H1 (cell line): Measurements from ENCODE around the gene MITF. TPM values are rescaled to one million over a fixed set of nuclear protein-coding genes. Genes with fewer than 3 reads are reported as not detected.

ENCODE experiments used
- CTCF ChIA-PET: fragments of 300-600 bp; sonication (Branson Sonifier 250); formaldehyde crosslinking; loops from one replicate; lab custom pipeline; 2021; ENCODE audit not compliant: partially characterized antibody; lab: Charles Lee
- POLR2A ChIA-PET: fragments of 300-600 bp; sonication (Branson Sonifier 250); formaldehyde crosslinking; loops from one replicate; lab custom pipeline; 2021; ENCODE audit warnings: inconsistent platforms; ENCODE audit not compliant: partially characterized antibody; lab: Charles Lee
- DNase-seq, 2 experiments: peaks; one replicate each; pipeline versions ENCODE4 v3.0.0 to v3.0.0-alpha.2; 2010 to 2022; ENCODE audit warnings: low spot score in 2 of 2, low read depth in 1 of 2, mixed read lengths in 1 of 2
- FAIRE-seq: peaks from 2 replicates; lab custom pipeline; 2011; peaks lifted over from hg19 to GRCh38; lab: Jason Lieb, UNC
- H2AFZ ChIP-seq: 2 replicates; pipeline ENCODE4 v1.8.1; 2012; ENCODE audit warnings: low read length, inconsistent platforms
- H2AK5ac ChIP-seq: 2 replicates; pipeline ENCODE4 v1.6.1; 2013; ENCODE audit warnings: low read depth, low read length
- H2BK120ac ChIP-seq: replicated peaks from 2 replicates; pipeline ENCODE3; 2013; ENCODE audit warnings: low read depth, low read length, inconsistent platforms
- H2BK12ac ChIP-seq: 2 replicates; pipeline ENCODE4 v1.6.1; 2013; ENCODE audit warnings: low read depth, low read length
- H2BK15ac ChIP-seq: 2 replicates; pipeline ENCODE4 v1.6.1; 2013; ENCODE audit warnings: low read length
- H2BK20ac ChIP-seq: 2 replicates; pipeline ENCODE4 v1.6.1; 2013; ENCODE audit warnings: low read length
- H2BK5ac ChIP-seq: 2 replicates; pipeline ENCODE4 v1.6.1; 2013; ENCODE audit warnings: low read depth, low read length
- H3K14ac ChIP-seq: 2 replicates; pipeline ENCODE4 v1.6.1; 2013; ENCODE audit warnings: inconsistent platforms; ENCODE audit not compliant: insufficient read length
- H3K18ac ChIP-seq: 2 replicates; pipeline ENCODE4 v1.6.1; 2013; ENCODE audit warnings: low read length; ENCODE audit errors: extremely low read depth
- H3K23ac ChIP-seq: 2 replicates; pipeline ENCODE4 v1.6.1; 2013; ENCODE audit warnings: inconsistent platforms; ENCODE audit not compliant: insufficient read length
- H3K23me2 ChIP-seq: 2 replicates; pipeline ENCODE4 v1.6.1; 2013; ENCODE audit warnings: low read depth, low read length
- H3K27ac ChIP-seq: 2 replicates; pipeline ENCODE4 v1.6.1; 2011; ENCODE audit warnings: low read depth, low read length, inconsistent platforms
- H3K27me3 ChIP-seq, 4 experiments: replicated peaks in 1 of 4; 1 replicate in 1 of 4; 2 replicates in 3 of 4; pipeline versions ENCODE4 v1.6.1 to v1.8.1; 2011 to 2013; ENCODE audit warnings: low read length in 3 of 4, mild to moderate bottlenecking in 3 of 4, inconsistent platforms in 2 of 4, mixed read lengths in 2 of 4, moderate library complexity in 1 of 4; ENCODE audit not compliant: control insufficient read depth in 3 of 4, insufficient read depth in 3 of 4; ENCODE audit errors: extremely low read depth in 1 of 4
- H3K36me3 ChIP-seq, 4 experiments: 2 replicates each; pipeline versions ENCODE4 v1.6.1 to v1.8.1; 2011 to 2013; ENCODE audit warnings: mild to moderate bottlenecking in 4 of 4, low read length in 3 of 4, moderate library complexity in 2 of 4, control low read depth in 1 of 4, inconsistent platforms in 1 of 4; ENCODE audit not compliant: insufficient read depth in 4 of 4, control insufficient read depth in 2 of 4
- H3K4ac ChIP-seq: replicated peaks from 2 replicates; pipeline ENCODE3; 2013; ENCODE audit warnings: low read length, low read depth, mixed read lengths, inconsistent platforms; ENCODE audit not compliant: insufficient read length
- H3K4me1 ChIP-seq, 4 experiments: replicated peaks in 1 of 4; 1 replicate in 1 of 4; 2 replicates in 3 of 4; pipeline versions ENCODE4 v1.6.1 to v1.8.1; 2011 to 2013; ENCODE audit warnings: low read length in 3 of 4, inconsistent platforms in 2 of 4, mixed read lengths in 1 of 4; ENCODE audit not compliant: insufficient read depth in 4 of 4, control insufficient read depth in 3 of 4
- H3K4me2 ChIP-seq, 2 experiments: 2 replicates each; pipeline versions ENCODE4 v1.6.1 to v1.8.1; 2011 to 2013; ENCODE audit warnings: low read depth in 2 of 2, low read length in 2 of 2, control low read depth in 1 of 2, inconsistent platforms in 1 of 2, mild to moderate bottlenecking in 1 of 2; ENCODE audit not compliant: insufficient read depth in 1 of 2
- H3K4me3 ChIP-seq, 4 experiments: fragments of 200-600, 300-600 bp in 1 of 4; sonication (generic), shearing (Covaris generic), sonication (Bioruptor Twin) in 1 of 4; 2 replicates each; pipeline versions ENCODE4 v1.5.1 to v1.8.1; 2011 to 2016; ENCODE audit warnings: low read length in 4 of 4, low read depth in 3 of 4, control low read depth in 2 of 4, inconsistent platforms in 2 of 4, mild to moderate bottlenecking in 2 of 4, mixed read lengths in 1 of 4, moderate library complexity in 1 of 4; ENCODE audit not compliant: insufficient read depth in 2 of 4; ENCODE audit errors: extremely low read depth in 1 of 4
- H3K56ac ChIP-seq: replicated peaks from 2 replicates; pipeline ENCODE3; 2013; ENCODE audit warnings: low read depth, mild to moderate bottlenecking, mixed read lengths, low read length, inconsistent platforms; ENCODE audit not compliant: insufficient read length
- H3K79me1 ChIP-seq: 2 replicates; pipeline ENCODE4 v1.6.1; 2013; ENCODE audit warnings: low read depth, low read length, control low read depth
- H3K79me2 ChIP-seq, 2 experiments: 2 replicates each; pipeline versions ENCODE4 v1.6.1 to v1.8.1; 2012 to 2013; ENCODE audit warnings: low read length in 2 of 2, mild to moderate bottlenecking in 2 of 2, inconsistent platforms in 1 of 2; ENCODE audit not compliant: insufficient read depth in 2 of 2, control insufficient read depth in 1 of 2
- H3K9ac ChIP-seq, 4 experiments: replicated peaks in 1 of 4; 1 replicate in 1 of 4; 2 replicates in 3 of 4; pipeline versions ENCODE4 v1.6.1 to v1.8.1; 2011 to 2013; ENCODE audit warnings: low read depth in 3 of 4, low read length in 3 of 4, control low read depth in 2 of 4, mild to moderate bottlenecking in 2 of 4, moderate library complexity in 2 of 4, inconsistent platforms in 1 of 4; ENCODE audit errors: extremely low read depth in 1 of 4
- H3K9me3 ChIP-seq, 2 experiments: 2 replicates each; pipeline versions ENCODE4 v1.6.1 to v1.8.1; 2012 to 2013; ENCODE audit warnings: mild to moderate bottlenecking in 2 of 2, moderate library complexity in 2 of 2, control low read depth in 1 of 2, inconsistent platforms in 1 of 2, low read depth in 1 of 2, low read length in 1 of 2, mixed read lengths in 1 of 2; ENCODE audit not compliant: insufficient read depth in 2 of 2
- H4K20me1 ChIP-seq, 2 experiments: replicated peaks in 1 of 2; 2 replicates each; pipeline versions ENCODE3 to v1.8.1; 2011 to 2013; ENCODE audit warnings: inconsistent platforms in 2 of 2, low read length in 2 of 2, mild to moderate bottlenecking in 1 of 2; ENCODE audit not compliant: insufficient read depth in 2 of 2, control insufficient read depth in 1 of 2
- H4K5ac ChIP-seq: 2 replicates; pipeline ENCODE4 v1.6.1; 2013; ENCODE audit warnings: low read length, low read depth, mixed read lengths, inconsistent platforms; ENCODE audit not compliant: insufficient read length
- H4K8ac ChIP-seq: 2 replicates; pipeline ENCODE4 v1.8.0; 2013; ENCODE audit warnings: mild to moderate bottlenecking, moderate library complexity, low read length, inconsistent platforms; ENCODE audit not compliant: insufficient read depth; ENCODE audit errors: extremely low read depth
- H4K91ac ChIP-seq: replicated peaks from 2 replicates; pipeline ENCODE3; 2013; ENCODE audit warnings: low read length, mixed read lengths, inconsistent platforms; ENCODE audit not compliant: insufficient read length
- BACH1 ChIP-seq: IDR thresholded peaks from 2 replicates; pipeline ENCODE4 v1.6.1; 2012; ENCODE audit warnings: low read length, improper control_type of control experiment
- CTBP2 ChIP-seq: IDR thresholded peaks from 2 replicates; pipeline ENCODE4 v1.7.0; 2011; ENCODE audit warnings: borderline replicate concordance, mild to moderate bottlenecking, moderate library complexity, mixed read lengths, low read length; ENCODE audit not compliant: insufficient read depth, insufficient read length
- HDAC6 ChIP-seq: IDR thresholded peaks from one replicate; pipeline ENCODE4 v1.7.1; 2012; ENCODE audit warnings: low read depth, mild to moderate bottlenecking, inconsistent platforms, low read length, moderate library complexity
- NANOG ChIP-seq: IDR thresholded peaks from 2 replicates; pipeline ENCODE4 v1.6.1; 2011; ENCODE audit warnings: low read length, low read depth, mild to moderate bottlenecking, inconsistent platforms; ENCODE audit not compliant: insufficient read depth, poor library complexity, severe bottlenecking
- WGBS, 2 experiments: shearing (Covaris generic) in 1 of 2; methylation state at CpG; one replicate each; pipeline versions ENCODE4 v1.1.6 to v1.1.7; 2013 to 2015; ENCODE audit warnings: low lambda C conversion rate in 2 of 2, mixed read lengths in 2 of 2, inconsistent platforms in 1 of 2, low coverage in 1 of 2, missing lambda C conversion rate in 1 of 2; ENCODE audit not compliant: insufficient replicate concordance in 2 of 2, insufficient coverage in 1 of 2, insufficient read length in 1 of 2; ENCODE audit errors: extremely low coverage in 1 of 2, missing lambda C conversion rate in 1 of 2; 5-methylcytosine and 5-hydroxymethylcytosine counted together
- polyA plus RNA-seq, 7 experiments: library from polyadenylated mRNA; depleted of rRNA in 3 of 7; stranded (reverse) in 5 of 7; unstranded in 2 of 7; fragments of >200 nt in 5 of 7; fragments of 200-250 nt in 2 of 7; gene quantifications; 1 replicate in 5 of 7; 2 replicates in 1 of 7; 4 replicates in 1 of 7; pipeline versions ENCODE4 v1.2.1 to v1.2.3, GENCODE V29; 2011 to 2013; ENCODE audit warnings: missing spikeins in 2 of 7, mixed read lengths in 2 of 7
- total RNA-seq: library from RNA; stranded (reverse); fragmentation: NEBNext Ultra II Directional; extraction: Animal tissue kit (Norgen Biotek cat#: 25700); gene quantifications from 2 replicates; pipeline ENCODE4 v1.2.1, GENCODE V29; 2021

The MITF gene
- total and polyA plus RNA-seq, 2 of the 8 experiments (the other 6 are each of a cell fraction or from before 2014, with no cell fraction given): 0.53 to 1.4 TPM

DNA sequence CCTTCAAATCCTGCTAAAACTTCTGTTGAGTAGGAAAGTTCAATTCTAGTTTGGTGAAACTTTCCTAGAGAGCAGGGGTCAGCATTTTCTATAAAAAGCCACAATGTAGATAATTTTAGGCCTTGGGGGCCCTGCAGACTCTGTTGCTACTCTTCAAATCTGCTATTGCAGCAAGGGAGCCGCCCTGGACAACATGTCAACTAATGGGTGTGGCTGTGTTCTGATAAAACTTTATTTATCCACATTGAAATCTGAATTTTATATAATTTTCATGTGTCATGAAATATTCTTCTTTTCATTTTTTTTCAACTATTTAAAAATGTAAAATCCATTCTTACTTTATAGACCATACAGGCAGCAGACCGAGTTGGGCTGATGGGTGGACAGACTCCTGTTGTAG, 192.8 kb downstream of the MITF start:
- FAIRE-seq (no peak), DNase-seq (no peak)
- no peak overlapping the region for H2BK5ac ChIP-seq
- H2AFZ ChIP-seq: no peak overlapping the region
- no peak overlapping the region for H3K4me3 ChIP-seq
- H3K4me2 ChIP-seq: no peak overlapping the region
- H3K9ac ChIP-seq: no peak overlapping the region
- CTCF ChIA-PET: interaction anchor here (0.6 to 1.3 kb wide), 3 partner anchors 11 to 1148 kb away, joined by 3 to 6 read pairs (median 4); no protein-coding TSS in a partner anchor
- H3K79me2 ChIP-seq: no peaks in the 10 kb centered on the region
- no peak overlapping the region for H4K5ac ChIP-seq
- no peak overlapping the region for H3K4ac ChIP-seq
- no peak overlapping the region for H3K27ac ChIP-seq
- H4K91ac ChIP-seq: no peak overlapping the region
- no peak overlapping the region for H3K14ac ChIP-seq
- H3K9me3 ChIP-seq: no peaks in the 10 kb centered on the region
- no peaks in the 10 kb centered on the region for H3K27me3 ChIP-seq
- no peaks in the 10 kb centered on the region for H4K20me1 ChIP-seq
- H3K36me3 ChIP-seq: no peaks in the 10 kb centered on the region
- no peaks in the 10 kb centered on the region for H3K79me1 ChIP-seq
- H3K18ac ChIP-seq: no peak overlapping the region
- no peak overlapping the region for H3K23ac ChIP-seq
- H3K23me2 ChIP-seq: no peaks in the 10 kb centered on the region
- no peak overlapping the region for H2BK15ac ChIP-seq
- 92% methylated on average over 2 of the region's 2 CpGs; no CpG with 5 or more reads in 1 of the 2 experiments for WGBS, 2 experiments
- POLR2A ChIA-PET: no interaction called here
- H2BK120ac ChIP-seq: no peak overlapping the region
- H2BK12ac ChIP-seq: no peak overlapping the region
- no peak overlapping the region for H3K56ac ChIP-seq
- no peak overlapping the region for H4K8ac ChIP-seq
- no peak overlapping the region for H2AK5ac ChIP-seq
- H3K4me1 ChIP-seq: no peaks in the 10 kb centered on the region
- no peak overlapping the region for H2BK20ac ChIP-seq
- TF ChIP-seq HDAC6 (no peak), CTBP2 (no peak), BACH1 (no peak), NANOG (no peak)
